DMS153 treated with DMSO at 0.1 percent for 48 hours (cell line): Measurements from ENCODE around the gene DCD.

ENCODE experiments used
- DNase-seq: peaks from one replicate; lab custom pipeline; 2025; ENCODE audit not compliant: unreplicated experiment; lab: John Stamatoyannopoulos, UW

Gene DCD

GRCh38 chr12:54608769-54609168 lies 39.4 kb downstream of the DCD start:
- DNase-seq: no peak

DNA sequence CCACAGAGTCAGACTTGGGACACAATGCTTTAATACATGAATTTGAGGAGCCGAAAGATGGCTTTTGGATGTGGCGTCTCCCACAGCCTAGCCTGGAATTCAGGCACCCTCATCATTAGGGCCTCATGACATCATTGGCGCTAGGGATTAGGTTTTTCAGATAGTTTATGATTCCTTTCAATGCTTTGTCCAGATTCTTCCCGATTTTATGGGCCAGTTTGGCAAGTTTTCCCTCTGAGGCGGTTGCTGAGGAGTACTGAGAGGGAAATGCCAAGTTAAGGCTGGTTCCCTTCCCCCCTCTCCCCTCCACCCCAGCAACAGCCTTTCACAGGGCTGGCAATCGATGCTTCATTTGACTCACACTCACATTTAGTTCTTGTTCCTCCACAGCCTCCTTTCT lies 40.0 kb downstream of the DCD start:
- no peak for DNase-seq

GRCh38 chr12:54606556-54606955 lies 41.6 kb downstream of the DCD start:
- no peak for DNase-seq

DNA sequence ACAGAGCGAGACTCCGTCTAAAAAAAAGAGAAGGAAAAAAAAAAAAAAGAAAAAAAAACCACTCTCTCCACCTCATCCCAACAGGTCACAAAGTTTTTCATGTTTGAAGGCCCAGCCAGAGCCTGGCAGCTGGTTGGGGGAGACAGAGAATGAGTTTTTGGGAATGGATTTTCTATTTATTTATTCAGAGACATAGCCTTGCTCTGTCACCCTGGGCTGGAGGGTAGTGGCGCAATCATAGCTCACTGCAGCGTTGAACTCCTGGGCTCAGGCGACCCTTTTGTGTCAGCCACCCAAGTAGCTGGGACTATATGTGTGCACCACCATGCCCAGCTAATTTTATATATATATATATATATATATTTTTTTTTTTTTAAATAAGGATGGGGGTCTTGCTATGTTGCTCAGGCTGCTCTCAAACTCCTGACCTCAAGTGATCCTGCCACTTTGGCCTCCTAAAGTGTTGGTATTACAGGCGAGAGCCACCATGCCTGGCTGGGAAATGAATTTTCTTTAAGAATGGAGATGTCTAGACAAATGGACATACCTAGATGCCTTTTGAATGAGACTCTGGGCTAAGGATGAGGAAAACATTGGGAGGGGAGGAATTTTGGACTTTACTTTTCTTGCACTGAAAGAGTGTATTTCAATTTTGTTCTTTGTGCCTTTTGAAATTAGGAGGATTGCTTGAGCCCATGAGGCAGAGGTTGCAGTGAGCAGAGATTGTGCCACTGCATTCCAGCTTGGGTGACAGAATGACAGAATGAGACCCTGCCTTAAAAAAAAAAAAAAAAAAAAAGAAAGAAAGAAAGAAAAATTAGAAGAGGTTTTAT lies 42.8 kb downstream of the DCD start:
- no peak for DNase-seq

GRCh38 chr12:54604436-54604835 lies 43.7 kb downstream of the DCD start:
- no peak for DNase-seq

DNA sequence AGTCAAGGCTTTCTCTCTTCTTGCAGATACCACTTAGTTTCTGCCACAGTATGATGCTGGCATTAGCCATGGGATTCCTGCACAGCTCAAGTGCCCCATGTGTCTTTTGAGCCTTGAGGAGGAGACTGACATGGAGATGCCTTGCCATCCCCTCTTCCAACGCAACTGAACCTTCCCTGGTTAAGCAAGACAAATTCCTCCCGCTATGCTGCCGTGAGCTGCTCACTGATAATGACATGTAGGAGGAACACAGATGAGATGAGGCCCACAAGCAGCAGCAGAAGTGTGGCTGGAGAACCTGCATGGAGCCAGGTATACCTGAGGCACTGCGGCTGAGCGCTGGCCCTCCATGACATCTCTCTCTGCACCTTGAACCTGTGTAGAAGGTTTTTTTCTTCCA lies 44.3 kb downstream of the DCD start:
- DNase-seq: no peak

GRCh38 chr12:54603173-54603814 lies 44.9 kb downstream of the DCD start:
- DNase-seq: peak; percentile 20

DNA sequence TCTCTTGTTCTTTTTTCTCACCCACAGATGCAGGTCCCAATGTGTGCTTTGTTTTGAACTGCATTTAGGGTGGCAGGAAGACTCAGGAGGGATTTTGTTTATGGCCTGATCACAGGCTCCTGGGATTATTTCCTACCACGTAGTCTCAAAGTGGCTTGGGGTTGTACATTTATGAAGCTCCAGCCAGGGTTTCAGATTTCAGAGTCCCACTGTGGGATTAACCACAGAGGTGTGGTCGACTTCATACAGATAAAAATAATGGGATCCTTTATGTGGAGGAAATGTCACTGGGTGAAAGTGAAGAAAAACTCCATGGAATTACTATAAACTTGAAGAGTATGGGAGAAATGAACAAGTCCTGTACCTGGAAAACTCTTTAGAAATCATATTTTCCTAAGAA lies 45.5 kb downstream of the DCD start:
- no peak for DNase-seq

DNA sequence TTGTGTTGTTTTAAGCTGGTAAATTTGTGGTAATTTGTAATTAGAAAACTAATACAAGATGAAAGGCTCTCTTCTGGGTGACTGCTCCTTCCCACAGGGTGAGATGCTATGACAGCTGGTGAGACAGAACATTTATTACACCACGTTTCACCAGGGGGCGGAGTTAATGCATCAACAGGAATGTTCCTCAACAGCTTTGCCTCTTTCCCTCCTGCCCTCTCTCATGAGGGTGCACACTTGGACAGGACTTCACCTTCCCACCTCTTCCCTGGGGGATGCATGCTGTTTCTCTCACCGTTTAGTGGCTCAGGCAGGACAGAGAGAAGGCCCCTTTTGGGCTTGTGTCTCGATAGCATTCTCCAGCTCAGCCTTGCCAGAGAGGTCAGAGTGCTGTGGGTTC lies 46.3 kb downstream of the DCD start:
- DNase-seq: no peak

GRCh38 chr12:54598970-54599369 lies 49.2 kb downstream of the DCD start:
- no peak for DNase-seq

DNA sequence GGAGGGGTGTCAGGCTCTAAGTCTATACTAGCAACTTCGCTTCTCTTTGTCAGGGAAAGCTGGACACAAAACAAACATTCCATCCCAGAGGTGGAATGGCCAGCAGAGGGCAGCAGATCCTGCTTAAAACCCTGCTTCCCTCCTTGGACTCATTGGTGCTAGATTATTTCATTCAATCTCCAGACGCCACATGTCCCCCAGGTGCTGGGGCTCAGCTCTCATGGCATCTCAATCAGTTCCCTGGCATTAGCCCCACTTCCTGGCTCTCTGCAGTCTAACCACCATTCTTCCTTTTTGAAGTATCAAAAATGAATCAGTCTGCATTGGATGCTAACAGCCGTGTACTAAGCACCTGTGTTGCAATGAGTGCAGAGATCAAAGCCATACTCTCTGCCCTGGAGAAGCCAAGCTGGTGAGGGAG lies 51.6 kb downstream of the DCD start:
- peak; percentile 24 for DNase-seq

- no peak for DNase-seq
These were observed 52.7 kb downstream of the DCD start for GRCh38 chr12:54595471-54595870.
